Activated naive CD8-positive, alpha-beta T cell (primary cell): ENCODE results near the gene ARHGEF17.

Experiments
- H3K27ac Mint-ChIP-seq: one replicate; pipeline ENCODE4 v1.8.0; 2021; ENCODE audit warnings: mixed read lengths
- H3K27me3 Mint-ChIP-seq: one replicate; pipeline ENCODE4 v1.8.0; 2021; ENCODE audit warnings: mixed read lengths
- H3K36me3 Mint-ChIP-seq: one replicate; pipeline ENCODE4 v1.8.0; 2021; ENCODE audit warnings: mixed read lengths
- H3K4me1 Mint-ChIP-seq: one replicate; pipeline ENCODE4 v1.8.0; 2021; ENCODE audit warnings: low read depth, mixed read lengths
- H3K4me3 Mint-ChIP-seq: one replicate; pipeline ENCODE4 v1.8.0; 2021; ENCODE audit warnings: mild to moderate bottlenecking, mixed read lengths
- H3K9me3 Mint-ChIP-seq: one replicate; pipeline ENCODE4 v1.8.0; 2021; ENCODE audit warnings: low read depth, mixed read lengths

The ARHGEF17 gene

GRCh38 chr11:73335204-73335923 lies 27.3 kb downstream of the ARHGEF17 start:
- peaks cover 2% of the 10 kb centered on the region for H3K27me3 Mint-ChIP-seq
- no peaks in the 10 kb centered on the region for H3K4me1 Mint-ChIP-seq
- H3K9me3 Mint-ChIP-seq, result no peaks in the 10 kb centered on the region
- H3K4me3 Mint-ChIP-seq, result no peak overlapping the region
- no peak overlapping the region for H3K27ac Mint-ChIP-seq
- no peaks in the 10 kb centered on the region for H3K36me3 Mint-ChIP-seq

- no peak overlapping the region for H3K4me3 Mint-ChIP-seq
- H3K4me1 Mint-ChIP-seq, result no peaks in the 10 kb centered on the region
- peaks cover 2% of the 10 kb centered on the region for H3K27me3 Mint-ChIP-seq
- H3K36me3 Mint-ChIP-seq, result no peaks in the 10 kb centered on the region
- H3K9me3 Mint-ChIP-seq, result no peaks in the 10 kb centered on the region
- H3K27ac Mint-ChIP-seq, result no peak overlapping the region
Measured at GRCh38 chr11:73337846-73338245, 29.8 kb downstream of the ARHGEF17 start.

GRCh38 chr11:73338279-73338678 lies 30.2 kb downstream of the ARHGEF17 start:
- Mint-ChIP-seq H3K4me1 (no peaks in the 10 kb centered on the region), H3K27ac (no peak overlapping the region), H3K27me3 (peaks cover 2% of the 10 kb centered on the region)

GRCh38 chr11:73340164-73340563 lies 32.1 kb downstream of the ARHGEF17 start:
- Mint-ChIP-seq H3K27ac (no peak overlapping the region), H3K36me3 (no peaks in the 10 kb centered on the region), H3K4me3 (no peak overlapping the region), H3K27me3 (peaks cover 2% of the 10 kb centered on the region), H3K9me3 (no peaks in the 10 kb centered on the region), H3K4me1 (no peaks in the 10 kb centered on the region)

More at GRCh38 chr11:73338279-73338678, 30.2 kb downstream of the ARHGEF17 start:
- Mint-ChIP-seq H3K9me3 (no peaks in the 10 kb centered on the region), H3K4me3 (no peak overlapping the region), H3K36me3 (no peaks in the 10 kb centered on the region)

- peaks cover 1% of the 10 kb centered on the region for H3K27me3 Mint-ChIP-seq
- H3K4me3 Mint-ChIP-seq, result no peak overlapping the region
- no peaks in the 10 kb centered on the region for H3K9me3 Mint-ChIP-seq
- no peaks in the 10 kb centered on the region for H3K4me1 Mint-ChIP-seq
- H3K36me3 Mint-ChIP-seq, result no peaks in the 10 kb centered on the region
- H3K27ac Mint-ChIP-seq, result no peak overlapping the region
Measured at GRCh38 chr11:73342633-73343032, 34.6 kb downstream of the ARHGEF17 start.

- Mint-ChIP-seq H3K4me3 (no peak overlapping the region), H3K27me3 (no peaks in the 10 kb centered on the region), H3K36me3 (no peaks in the 10 kb centered on the region), H3K4me1 (no peaks in the 10 kb centered on the region), H3K9me3 (no peaks in the 10 kb centered on the region), H3K27ac (no peak overlapping the region)
Measured at GRCh38 chr11:73343076-73343873, 35.2 kb downstream of the ARHGEF17 start.

GRCh38 chr11:73344191-73344607 lies 36.1 kb downstream of the ARHGEF17 start:
- H3K36me3 Mint-ChIP-seq, result no peaks in the 10 kb centered on the region

GRCh38 chr11:73345481-73346160 lies 37.5 kb downstream of the ARHGEF17 start:
- H3K4me3 Mint-ChIP-seq, result no peak overlapping the region
- H3K9me3 Mint-ChIP-seq, result no peaks in the 10 kb centered on the region
- no peaks in the 10 kb centered on the region for H3K4me1 Mint-ChIP-seq
- no peaks in the 10 kb centered on the region for H3K27me3 Mint-ChIP-seq
- no peaks in the 10 kb centered on the region for H3K36me3 Mint-ChIP-seq
- no peak overlapping the region for H3K27ac Mint-ChIP-seq

More at GRCh38 chr11:73344191-73344607, 36.1 kb downstream of the ARHGEF17 start:
- H3K9me3 Mint-ChIP-seq, result no peaks in the 10 kb centered on the region
- no peak overlapping the region for H3K27ac Mint-ChIP-seq
- H3K4me3 Mint-ChIP-seq, result no peak overlapping the region
- H3K27me3 Mint-ChIP-seq, result no peaks in the 10 kb centered on the region
- no peaks in the 10 kb centered on the region for H3K4me1 Mint-ChIP-seq

- no peaks in the 10 kb centered on the region for H3K27me3 Mint-ChIP-seq
- no peaks in the 10 kb centered on the region for H3K9me3 Mint-ChIP-seq
- no peaks in the 10 kb centered on the region for H3K36me3 Mint-ChIP-seq
- H3K27ac Mint-ChIP-seq, result no peak overlapping the region
- H3K4me3 Mint-ChIP-seq, result no peak overlapping the region
- H3K4me1 Mint-ChIP-seq, result peaks cover 2% of the 10 kb centered on the region
Measured at GRCh38 chr11:73346186-73346935, 38.3 kb downstream of the ARHGEF17 start.

GRCh38 chr11:73347067-73347466 lies 39.0 kb downstream of the ARHGEF17 start:
- no peaks in the 10 kb centered on the region for H3K27me3 Mint-ChIP-seq
- H3K9me3 Mint-ChIP-seq, result no peaks in the 10 kb centered on the region
- peaks cover 3% of the 10 kb centered on the region for H3K4me1 Mint-ChIP-seq
- H3K4me3 Mint-ChIP-seq, result no peak overlapping the region
- no peaks in the 10 kb centered on the region for H3K36me3 Mint-ChIP-seq
- no peak overlapping the region for H3K27ac Mint-ChIP-seq

- H3K4me3 Mint-ChIP-seq, result no peak overlapping the region
- no peaks in the 10 kb centered on the region for H3K27me3 Mint-ChIP-seq
- no peaks in the 10 kb centered on the region for H3K36me3 Mint-ChIP-seq
- peaks cover 3% of the 10 kb centered on the region for H3K4me1 Mint-ChIP-seq
- H3K27ac Mint-ChIP-seq, result no peak overlapping the region
- H3K9me3 Mint-ChIP-seq, result no peaks in the 10 kb centered on the region
Measured at GRCh38 chr11:73348838-73349237, 40.8 kb downstream of the ARHGEF17 start.

GRCh38 chr11:73349633-73350032 lies 41.6 kb downstream of the ARHGEF17 start:
- H3K4me1 Mint-ChIP-seq, result peaks cover 3% of the 10 kb centered on the region
- H3K27me3 Mint-ChIP-seq, result no peaks in the 10 kb centered on the region
- H3K27ac Mint-ChIP-seq, result no peak overlapping the region
- no peaks in the 10 kb centered on the region for H3K36me3 Mint-ChIP-seq
- no peaks in the 10 kb centered on the region for H3K9me3 Mint-ChIP-seq
- H3K4me3 Mint-ChIP-seq, result no peak overlapping the region

- Mint-ChIP-seq H3K36me3 (no peaks in the 10 kb centered on the region), H3K4me3 (no peak overlapping the region), H3K4me1 (peaks cover 3% of the 10 kb centered on the region), H3K27me3 (no peaks in the 10 kb centered on the region), H3K9me3 (no peaks in the 10 kb centered on the region), H3K27ac (no peak overlapping the region)
Measured at GRCh38 chr11:73350908-73351636, 43.0 kb downstream of the ARHGEF17 start.

- Mint-ChIP-seq H3K27me3 (no peaks in the 10 kb centered on the region), H3K27ac (no peak overlapping the region), H3K4me3 (no peak overlapping the region), H3K9me3 (no peaks in the 10 kb centered on the region), H3K4me1 (peaks cover 3% of the 10 kb centered on the region), H3K36me3 (no peaks in the 10 kb centered on the region)
Measured at GRCh38 chr11:73353422-73353821, 45.3 kb downstream of the ARHGEF17 start.
